ENCODE data around the gene AKAP13. TPM values are rescaled to one million over a fixed set of nuclear protein-coding genes. Genes with fewer than 3 reads are reported as not detected.

The AKAP13 gene
- total and polyA plus RNA-seq, 2 of the 13 experiments (the other 11 are each of a cell fraction or from before 2014, with no cell fraction given), result 6.7 to 27.1 TPM

DNA sequence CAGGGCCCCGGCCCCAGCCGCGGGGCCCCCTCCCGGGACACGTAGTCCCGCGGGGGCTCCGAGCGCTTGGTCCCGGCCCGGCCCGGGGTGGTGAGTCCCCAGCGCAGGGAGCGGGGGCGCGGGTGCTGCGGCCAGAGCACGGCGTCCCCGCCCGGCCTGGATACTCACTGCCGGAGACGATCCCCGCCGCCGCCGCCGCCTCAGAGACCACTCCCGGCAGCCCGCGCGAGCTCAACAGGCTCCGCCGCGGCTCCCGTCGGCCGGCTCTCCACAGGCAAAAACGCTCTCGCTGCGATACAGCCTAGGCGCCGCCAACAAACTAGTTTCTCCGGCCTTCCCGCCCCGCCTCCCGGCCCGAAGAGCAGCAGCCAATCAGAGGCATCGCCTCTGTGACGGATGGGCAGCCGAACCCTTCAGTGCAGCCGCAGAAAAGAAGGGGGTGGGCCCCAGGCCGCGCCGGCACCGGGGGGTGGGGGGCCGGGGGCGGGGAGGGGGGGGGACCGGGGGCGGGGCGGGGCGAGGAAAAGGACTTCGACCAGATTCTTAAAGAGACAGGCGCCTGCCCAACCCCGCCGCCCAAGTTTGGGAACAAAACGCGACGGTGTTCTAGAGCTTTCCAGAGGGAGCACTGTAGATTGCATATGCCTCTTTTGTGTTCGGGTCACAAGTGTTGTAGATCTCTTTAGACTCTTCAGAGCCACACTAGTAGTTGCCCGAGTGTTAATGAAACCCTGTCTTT lies 414.4 kb downstream of the AKAP13 start, which contains the start of gene KLHL25 (continued):
- TF ChIP-seq, protein P1, sequence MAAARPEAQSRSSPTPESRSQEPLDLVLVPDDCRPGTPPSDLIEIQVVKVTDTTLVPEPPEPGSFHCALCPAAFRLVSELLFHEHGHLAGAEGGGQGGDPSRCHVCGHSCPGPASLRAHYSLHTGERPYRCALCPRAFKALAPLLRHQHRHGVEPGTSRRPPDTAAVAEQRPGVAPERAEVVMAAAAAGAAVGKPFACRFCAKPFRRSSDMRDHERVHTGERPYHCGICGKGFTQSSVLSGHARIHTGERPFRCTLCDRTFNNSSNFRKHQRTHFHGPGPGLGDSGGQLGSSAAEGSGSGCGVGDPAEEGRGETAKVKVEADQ (CRISPR knock-in tag; IDR thresholded peaks at IDR 0.05; ENCODE audit: borderline replicate concordance), result no peak
- TF ChIP-seq MLLT10 (CRISPR knock-in tag; IDR thresholded peaks at IDR 0.05), result no peak
- no peak for TF ChIP-seq MIER2 (CRISPR knock-in tag; IDR thresholded peaks at IDR 0.05)

DNA sequence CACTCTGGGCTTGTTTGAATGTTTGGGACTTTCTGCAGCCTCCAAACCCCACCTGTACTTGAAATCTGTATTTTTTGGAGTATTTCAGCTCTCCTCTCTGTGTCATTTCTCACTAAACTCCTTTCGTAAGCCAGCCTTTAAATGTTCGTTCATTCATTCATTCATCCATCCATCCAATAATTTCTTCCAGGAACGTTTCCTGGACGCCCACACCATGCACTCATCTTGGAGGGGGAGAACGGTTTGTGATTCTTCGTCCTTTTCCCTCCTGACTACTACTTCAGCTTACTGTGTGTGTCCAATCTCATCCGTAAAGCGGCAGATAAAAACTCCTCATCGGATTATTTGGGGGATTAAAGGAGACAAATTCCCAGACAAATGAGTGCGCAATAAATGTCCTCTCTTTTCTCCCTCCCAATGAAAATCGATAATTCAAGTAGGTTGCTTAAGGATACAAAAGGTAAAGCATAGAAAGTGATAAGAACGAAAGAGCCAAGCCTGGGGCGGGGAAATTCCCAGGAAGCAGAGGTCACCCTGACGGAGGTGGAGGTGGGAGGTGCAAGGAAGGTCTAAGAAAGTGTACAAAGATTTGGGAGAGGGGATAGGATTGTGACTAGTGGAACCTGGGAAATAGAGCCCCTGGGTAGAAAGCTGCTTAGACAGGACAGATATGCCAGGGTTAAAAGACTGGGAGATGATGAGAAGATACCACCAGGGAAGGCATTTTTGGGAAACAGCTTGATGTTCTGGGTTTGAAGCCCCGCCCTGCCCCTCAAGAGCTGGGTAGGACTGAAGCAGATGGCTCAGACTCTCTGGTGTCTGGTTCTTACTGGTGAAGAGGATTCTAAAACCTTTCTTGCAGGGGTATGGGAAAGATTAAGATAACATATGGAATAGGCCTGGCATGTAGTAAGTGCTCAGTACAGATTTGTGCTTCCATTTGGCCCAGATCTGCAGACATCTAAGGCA lies 415.2 kb downstream of the AKAP13 start:
- intact Hi-C loops (cut with micrococcal nuclease; ENCODE audit: unreplicated experiment), result no loop called here
- DNase-seq (ENCODE audit: low spot score) (no peak), FAIRE-seq (no peak), ATAC-seq (no peak)
- Histone ChIP-seq H3K9me3 (ENCODE audit: low read length) (no peaks in the 10 kb centered on the region), H4K20me1 (ENCODE audit: insufficient read depth, low read length) (peaks cover 11% of the 10 kb centered on the region), H3K4me1 (ENCODE audit: insufficient read depth, low read length) (peaks cover 41% of the 10 kb centered on the region), H3K27ac (ENCODE audit: extremely low read length, insufficient read depth, low read length) (no peak overlapping the region), H3K27me3 (ENCODE audit: control insufficient read depth in 1 of 2, insufficient read depth in 2 of 2, low read length in 2 of 2) (no peaks in the 10 kb centered on the region; a peak in 1 of 5 replicates), H3K36me3 (replicated peaks in 1 of 2; ENCODE audit: control insufficient read depth in 1 of 2, insufficient read depth in 2 of 2, low read length in 2 of 2) (no peaks in the 10 kb centered on the region), H2AFZ (ENCODE audit: low read length) (peak overlapping the region; percentile 99), H3K4me2 (ENCODE audit: low read depth, low read length) (peak overlapping the region; percentile 93), H3K4me3 (replicated peaks in 1 of 3; ENCODE audit: insufficient read depth in 1 of 3, low read depth in 2 of 3, low read length in 3 of 3) (peak overlapping the region; percentile 50 to 65 (median 55)), H3K9ac (ENCODE audit: insufficient read depth, low read depth, low read length) (peak overlapping the region; percentile 47), H3K79me2 (ENCODE audit: insufficient read depth, low read length) (peaks cover 26% of the 10 kb centered on the region)
- no peak for TF ChIP-seq HOXA7 (CRISPR knock-in tag; IDR thresholded peaks at IDR 0.05)
- TF ChIP-seq NCOA2 (CRISPR knock-in tag; IDR thresholded peaks at IDR 0.05), result 0 out of 2 replicates have a peak, but pooled peaks have one; percentile 2
- peak; percentile 70; the same call in 1 of the 2 replicates for TF ChIP-seq ZNF24 (IDR thresholded peaks at IDR 0.05)
- TF ChIP-seq, protein P2, sequence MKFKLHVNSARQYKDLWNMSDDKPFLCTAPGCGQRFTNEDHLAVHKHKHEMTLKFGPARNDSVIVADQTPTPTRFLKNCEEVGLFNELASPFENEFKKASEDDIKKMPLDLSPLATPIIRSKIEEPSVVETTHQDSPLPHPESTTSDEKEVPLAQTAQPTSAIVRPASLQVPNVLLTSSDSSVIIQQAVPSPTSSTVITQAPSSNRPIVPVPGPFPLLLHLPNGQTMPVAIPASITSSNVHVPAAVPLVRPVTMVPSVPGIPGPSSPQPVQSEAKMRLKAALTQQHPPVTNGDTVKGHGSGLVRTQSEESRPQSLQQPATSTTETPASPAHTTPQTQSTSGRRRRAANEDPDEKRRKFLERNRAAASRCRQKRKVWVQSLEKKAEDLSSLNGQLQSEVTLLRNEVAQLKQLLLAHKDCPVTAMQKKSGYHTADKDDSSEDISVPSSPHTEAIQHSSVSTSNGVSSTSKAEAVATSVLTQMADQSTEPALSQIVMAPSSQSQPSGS (CRISPR knock-in tag; IDR thresholded peaks at IDR 0.05), result 0 out of 2 replicates have a peak, but pooled peaks have one; percentile 7
- in situ Hi-C loops (cut with HindIII; ENCODE audit: extremely low pct_ligation_motif_present, low pct_unique_long_range_greater_than_20kb), result no loop called here
- BruUV-seq (replicated peaks), result no TSS peak
- ChIA-PET CTCF (ENCODE audit: low intra/inter-chr PET ratio, low total read pairs) (no interaction called here), POLR2A (interaction anchor here (1.4 kb wide), 1 partner anchor 18 kb away, joined by 4 read pairs; no protein-coding TSS in a partner anchor)
- WGBS (ENCODE audit: low lambda C conversion rate), result 58% methylated on average over 15 of the region's 15 CpGs
